ENCODE data around the gene GABPA. TPM values are rescaled to one million over a fixed set of nuclear protein-coding genes. Genes with fewer than 3 reads are reported as not detected.

Gene GABPA
- total RNA-seq, 1 experiment from 2014 or later: 21.0 TPM

- DNase-seq (ENCODE audit: low read depth): no peak
Observed at GRCh38 chr21:25809013-25809412, 74.2 kb downstream of the GABPA start.

DNA sequence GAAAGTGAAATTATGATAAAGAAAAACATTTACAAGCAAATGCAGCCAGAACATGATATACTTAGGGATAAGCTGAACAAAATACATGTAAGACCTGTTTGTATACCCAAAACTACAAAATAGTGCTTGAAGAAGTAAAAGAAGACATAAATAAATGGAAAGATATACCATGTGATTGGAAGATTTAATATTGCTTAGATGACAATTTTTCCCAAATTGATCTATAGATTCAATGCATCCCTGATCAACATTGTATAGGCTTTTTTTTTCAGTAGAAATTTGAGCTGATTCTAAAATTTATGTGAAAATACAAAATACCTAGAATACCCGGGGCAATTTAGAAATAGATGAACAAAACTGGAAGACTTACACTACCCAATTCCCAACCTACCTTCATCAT is 76.4 kb downstream of the GABPA start:
- DNase-seq (ENCODE audit: low read depth): no peak

GRCh38 chr21:25813917-25814316 is 79.1 kb downstream of the GABPA start:
- peak; percentile 7 for DNase-seq (ENCODE audit: low read depth)

GRCh38 chr21:25818121-25818520 is 83.3 kb downstream of the GABPA start:
- DNase-seq (ENCODE audit: low read depth): no peak

- DNase-seq (ENCODE audit: low read depth): no peak
Observed at GRCh38 chr21:25818551-25818950, 83.8 kb downstream of the GABPA start.

Other genes with a start within 250 kb of the GABPA start
- 92.2 and 119 TPM in 2 replicates for gene MRPL39, start 127.5 kb upstream of the GABPA start, total RNA-seq (2014; rRNA removed; shearing (Covaris generic))
- 0.42 and 1.1 TPM in 2 replicates for gene JAM2, start 95.7 kb upstream of the GABPA start, total RNA-seq (2014; rRNA removed; shearing (Covaris generic))
- 115 and 161 TPM in 2 replicates for gene ATP5PF, start 68 bp upstream of the GABPA start, total RNA-seq (2014; rRNA removed; shearing (Covaris generic))

All from Daoy (cell line).